Hippocampal formation (tissue), 2 donors: Measurements from ENCODE around the gene CCDC90B.
"Not testable (repeated sequence)": the region's sequence is repeated elsewhere in the genome, so short reads cannot be mapped to it uniquely, and the experiment has no call there.

Experiments
- DNase-seq, 2 donors: peaks; one replicate each; lab custom pipeline; 2025; lab: John Stamatoyannopoulos, UW

Gene CCDC90B

DNA sequence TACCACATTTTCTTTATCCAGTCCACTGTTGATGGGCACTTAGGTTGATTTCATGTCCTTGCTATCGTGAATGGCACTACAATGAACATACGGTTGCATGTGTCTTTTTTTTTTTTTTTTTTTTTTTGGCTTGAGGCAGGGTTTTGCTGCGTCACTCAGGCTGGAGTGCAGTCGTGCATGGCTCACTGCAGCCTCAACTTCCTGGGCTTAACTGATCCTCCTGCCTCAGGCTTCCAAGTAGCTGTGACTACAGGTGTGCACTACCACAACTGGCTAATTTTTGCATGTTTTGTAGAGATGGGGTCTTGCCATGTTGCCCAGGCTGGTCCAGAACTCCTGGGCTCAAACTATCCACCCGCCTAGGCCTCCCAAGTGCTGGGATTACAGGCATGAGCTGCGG lies 1.5 kb upstream of the CCDC90B start:
- no peak for DNase-seq

DNA sequence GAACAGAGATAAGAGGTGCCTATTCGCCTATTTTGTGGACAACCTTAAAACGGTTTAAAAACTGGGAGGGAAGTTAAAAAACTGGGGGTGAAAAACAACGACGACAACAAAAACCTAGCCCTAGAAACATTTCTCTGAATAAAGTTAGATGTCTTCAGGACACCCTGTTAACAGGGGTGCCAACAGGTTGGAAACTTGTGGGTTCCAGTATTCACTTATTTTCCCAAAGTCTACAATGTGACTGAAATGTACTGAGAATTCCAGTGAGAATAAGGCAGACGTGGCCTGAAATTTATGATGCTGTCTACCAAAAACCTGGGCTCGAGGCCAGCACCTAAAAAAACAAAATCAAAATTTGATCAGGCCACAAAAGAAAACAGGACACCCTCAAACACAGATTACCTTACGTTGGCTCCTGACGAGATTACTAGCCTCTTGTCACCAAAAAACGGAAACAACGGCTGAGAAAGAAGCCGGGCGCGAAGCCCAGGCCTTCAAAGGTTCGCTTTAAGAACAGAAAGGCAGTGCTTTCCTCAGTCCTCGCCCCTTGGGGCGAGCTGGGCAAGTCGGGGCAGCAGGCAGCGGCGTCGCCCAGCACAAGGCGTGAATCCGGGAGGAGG lies 906 bp downstream of the CCDC90B start:
- no peak for DNase-seq

DNA sequence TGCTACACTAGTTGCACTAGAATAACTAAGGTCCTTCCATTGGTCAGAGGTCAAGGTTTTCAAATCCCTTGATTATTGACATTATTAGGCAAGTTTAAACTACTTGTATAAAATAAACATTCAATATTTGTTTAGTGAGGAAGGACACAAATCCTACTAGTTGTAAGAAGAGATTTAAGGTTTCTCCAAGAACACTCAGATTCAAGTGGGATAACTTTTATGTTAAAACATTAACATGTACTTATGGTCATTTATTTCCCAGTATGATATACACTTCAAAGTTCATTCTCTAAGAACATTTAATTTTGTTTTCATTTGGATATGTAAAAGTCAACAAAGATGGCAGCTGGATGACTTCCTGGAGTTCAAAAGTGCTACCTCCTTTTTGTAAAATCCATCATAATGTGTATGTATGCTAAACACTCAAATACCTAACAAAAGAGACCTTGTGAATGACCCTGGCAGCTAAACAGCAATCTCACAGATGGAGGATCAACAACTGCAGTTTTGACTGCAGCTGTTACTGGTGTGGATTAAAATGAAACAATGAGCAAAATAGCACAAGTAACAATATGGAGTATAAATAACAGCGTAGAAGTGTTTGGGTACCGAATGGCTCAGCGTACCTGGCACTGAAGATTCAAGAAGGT lies 1.5 kb downstream of the CCDC90B start:
- DNase-seq: no peak

DNA sequence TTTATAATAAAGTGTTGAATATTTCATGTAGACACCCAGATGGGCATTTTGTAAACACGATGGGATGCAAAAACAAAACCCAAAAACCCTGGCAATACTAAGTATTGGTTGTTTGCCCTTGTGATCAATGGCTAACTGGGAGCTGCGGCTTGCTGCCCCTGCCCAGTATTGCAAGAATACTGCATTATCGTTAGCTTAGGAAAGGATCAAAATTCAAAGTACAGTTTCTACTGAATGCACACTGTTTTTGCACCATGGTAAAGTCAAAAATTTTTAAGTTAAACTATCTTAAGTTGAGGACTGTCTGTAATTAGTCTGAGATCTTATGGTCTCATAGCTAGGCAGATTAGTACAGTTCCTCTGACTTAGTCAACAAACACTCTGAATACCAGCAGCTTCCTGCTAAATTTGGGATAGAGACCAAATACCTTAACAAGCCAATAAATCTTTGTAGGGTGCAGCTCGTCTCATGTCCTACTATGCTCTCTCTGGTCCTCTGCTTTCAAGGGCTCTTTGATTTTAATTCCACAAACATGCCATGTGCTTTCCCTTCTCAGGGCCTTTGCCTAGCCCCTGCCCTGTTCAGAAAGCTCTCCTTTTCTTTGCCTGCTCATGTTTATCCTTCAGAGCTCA lies 4.0 kb downstream of the CCDC90B start:
- no peak for DNase-seq

DNA sequence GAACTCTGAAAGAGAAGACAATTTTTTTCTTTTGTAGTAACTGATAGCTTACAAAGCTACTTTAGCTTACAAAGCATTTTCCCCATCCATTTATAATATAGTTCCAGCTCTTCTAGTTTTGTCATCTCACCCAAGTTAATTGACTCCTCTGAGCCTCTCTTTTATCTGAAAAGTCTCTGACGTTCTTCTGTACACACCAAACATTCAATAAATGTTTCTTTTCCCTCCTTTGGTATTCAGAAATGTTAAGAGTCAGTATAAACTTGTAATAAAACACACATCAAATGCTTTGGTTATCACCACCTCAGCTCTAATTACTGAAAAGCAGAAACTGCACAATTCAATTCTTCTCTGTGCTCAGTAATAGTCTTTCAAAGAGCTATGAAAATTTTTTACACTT lies 5.9 kb downstream of the CCDC90B start:
- no peak for DNase-seq

DNA sequence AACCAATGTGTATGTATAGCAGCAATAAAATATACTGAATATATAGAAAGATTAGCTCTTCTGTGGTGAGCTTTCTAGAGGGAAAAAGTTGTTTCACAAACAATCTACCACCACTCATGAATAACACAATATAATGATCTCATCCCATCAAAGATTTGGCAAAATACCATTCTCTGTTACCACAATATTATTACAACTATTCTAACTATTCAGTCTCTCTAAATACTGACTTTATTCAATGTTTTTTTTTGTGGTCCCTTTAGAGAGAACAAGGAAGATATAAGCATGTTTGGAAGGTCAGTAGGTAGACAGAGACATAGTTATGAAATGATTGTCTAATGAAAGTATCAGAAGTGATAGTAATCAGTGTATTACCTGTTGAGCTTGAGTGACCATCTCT lies 7.8 kb downstream of the CCDC90B start:
- no peak for DNase-seq

DNA sequence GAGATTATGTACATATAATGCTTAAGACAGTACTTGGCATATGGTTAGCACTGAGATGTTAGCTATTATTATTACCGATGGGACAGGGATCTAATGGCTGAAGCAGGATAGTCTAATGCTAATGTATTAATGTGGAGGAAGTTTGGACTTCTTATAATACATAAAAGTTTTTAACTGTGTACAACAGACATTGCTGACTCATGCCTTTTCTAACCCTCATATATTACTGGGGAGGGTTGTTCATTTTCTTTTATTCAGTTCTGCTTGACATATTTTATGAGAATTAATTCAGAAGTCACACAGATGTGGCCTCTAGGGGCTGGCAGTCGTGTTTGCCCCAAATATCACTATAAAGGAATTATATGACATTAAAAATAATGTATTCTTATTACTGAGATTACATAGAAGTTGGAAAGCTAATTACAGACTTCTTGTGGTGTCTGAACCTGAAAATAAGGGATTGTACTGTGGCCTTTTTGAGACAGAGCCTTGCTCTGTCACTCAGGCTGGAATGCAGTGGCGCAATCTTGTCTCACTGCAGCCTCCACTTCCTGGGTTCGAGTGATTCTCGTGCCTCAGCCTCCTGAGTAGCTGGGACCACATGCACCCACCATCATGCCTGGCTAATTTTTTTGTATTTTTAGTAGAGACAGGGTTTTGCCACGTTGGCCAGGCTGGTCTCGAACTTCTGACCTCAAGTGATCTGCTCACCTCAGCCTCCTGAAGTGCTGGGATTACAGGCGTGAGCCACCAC lies 10.1 kb downstream of the CCDC90B start:
- no peak for DNase-seq

DNA sequence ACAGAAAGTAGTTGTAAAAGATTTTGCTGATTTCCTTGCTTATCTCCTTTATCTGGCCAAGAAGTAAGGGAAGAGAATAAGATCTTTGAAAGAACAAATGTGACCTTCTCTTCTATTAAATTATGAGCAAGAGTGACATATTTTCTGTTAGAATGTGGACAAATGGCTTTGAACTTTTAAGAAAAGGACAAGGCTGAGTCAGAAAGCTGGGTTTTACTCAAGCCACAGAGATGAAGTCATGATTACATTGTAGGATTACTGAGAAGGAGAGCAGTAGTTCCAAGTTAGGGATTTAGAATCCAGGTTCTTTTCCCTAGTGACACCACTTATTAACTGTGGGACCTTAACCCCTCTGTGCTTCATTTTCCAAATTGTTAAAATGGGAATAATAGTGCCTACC lies 13.5 kb downstream of the CCDC90B start:
- DNase-seq: no peak

DNA sequence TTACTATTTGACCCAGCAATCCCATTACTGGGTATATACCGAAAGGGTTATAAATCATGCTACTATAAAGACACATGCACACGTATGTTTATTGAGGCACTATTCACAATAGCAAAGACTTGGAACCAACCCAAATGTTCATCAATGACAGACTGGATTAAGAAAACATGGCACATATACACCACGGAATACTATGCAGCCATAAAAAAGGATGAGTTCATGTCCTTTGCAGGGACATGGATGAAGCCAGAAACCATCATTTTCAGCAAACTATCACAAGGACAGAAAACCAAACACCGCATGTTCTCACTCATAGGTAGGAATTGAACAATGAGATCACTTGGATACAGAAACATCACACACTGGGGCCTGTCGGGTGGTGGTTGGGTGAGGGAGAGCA lies 14.4 kb downstream of the CCDC90B start:
- not testable (repeated sequence) for DNase-seq

DNA sequence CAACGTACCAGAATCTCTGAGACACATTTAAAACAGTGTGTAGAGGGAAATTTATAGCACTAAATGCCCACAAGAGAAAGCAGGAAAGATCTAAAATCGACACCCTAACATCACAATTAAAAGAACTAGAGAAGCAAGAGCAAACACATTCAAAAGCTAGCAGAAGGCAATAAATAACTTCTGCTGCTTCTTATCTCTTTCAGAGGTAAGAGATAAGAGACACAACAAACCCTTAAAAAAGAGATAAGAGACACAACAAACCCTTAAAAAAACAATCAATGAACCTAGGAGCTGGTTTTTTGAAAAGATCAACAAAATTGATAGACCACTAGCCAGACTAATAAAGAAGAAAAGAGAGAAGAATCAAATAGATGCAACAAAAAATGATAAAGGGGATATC lies 17.1 kb downstream of the CCDC90B start:
- DNase-seq: not testable (repeated sequence)

DNA sequence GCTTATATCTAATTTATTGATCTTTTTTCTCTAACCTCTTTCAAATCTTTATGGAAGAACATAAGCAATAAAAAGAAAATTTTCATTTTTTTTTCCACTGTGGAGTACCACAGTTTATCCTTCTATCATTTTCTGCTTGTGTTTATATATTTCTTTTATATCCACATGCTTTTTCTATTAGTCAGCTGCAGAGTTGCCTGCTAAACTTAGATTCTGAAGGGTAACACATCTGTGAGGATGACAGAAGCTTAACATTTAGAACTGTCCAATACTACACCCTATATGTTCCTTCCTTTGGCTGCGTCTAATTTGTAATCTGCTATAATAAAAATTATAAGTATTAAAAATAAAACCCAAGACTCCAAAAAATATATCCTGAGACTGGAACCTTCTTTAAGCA lies 20.8 kb downstream of the CCDC90B start:
- no peak for DNase-seq

DNA sequence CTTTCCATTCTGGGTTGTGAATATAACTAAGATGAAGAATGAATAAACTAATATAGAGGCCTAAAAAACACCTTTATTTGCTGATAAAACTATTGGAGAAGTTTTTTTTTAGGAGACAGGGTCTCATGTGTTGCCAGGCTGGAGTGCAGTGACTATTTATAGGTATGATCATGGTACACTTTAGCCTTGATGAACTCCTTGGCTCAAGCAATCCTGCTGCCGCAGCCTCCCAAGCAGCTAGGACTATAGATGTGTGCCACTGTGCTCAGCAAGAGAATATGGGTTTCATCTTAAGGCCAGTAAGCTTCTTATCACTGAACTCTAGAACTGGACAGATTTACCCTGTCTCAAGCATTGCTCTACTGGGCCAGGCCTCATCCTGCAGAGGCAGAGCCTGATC lies 26.6 kb downstream of the CCDC90B start:
- DNase-seq: no peak

DNA sequence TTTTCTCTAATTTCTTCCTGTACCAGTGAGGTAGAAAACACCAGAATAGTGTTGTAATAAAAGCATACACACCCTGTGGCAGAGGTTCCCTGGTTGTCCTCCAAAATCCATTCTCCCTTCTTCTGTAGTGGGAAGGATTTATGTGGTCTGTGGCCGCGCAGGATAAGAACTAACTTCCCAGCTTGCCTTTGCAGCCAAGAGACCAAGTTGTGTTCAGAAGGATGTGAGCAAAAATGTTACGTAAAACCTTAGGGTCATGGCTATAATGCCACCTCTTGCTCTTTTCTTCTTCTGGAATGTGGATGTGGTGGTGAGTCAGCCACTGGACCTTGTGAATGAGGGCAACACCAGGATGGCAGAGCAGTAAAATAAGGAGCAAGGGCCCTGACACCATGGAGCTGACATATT lies 28.4 kb downstream of the CCDC90B start:
- no peak for DNase-seq

DNA sequence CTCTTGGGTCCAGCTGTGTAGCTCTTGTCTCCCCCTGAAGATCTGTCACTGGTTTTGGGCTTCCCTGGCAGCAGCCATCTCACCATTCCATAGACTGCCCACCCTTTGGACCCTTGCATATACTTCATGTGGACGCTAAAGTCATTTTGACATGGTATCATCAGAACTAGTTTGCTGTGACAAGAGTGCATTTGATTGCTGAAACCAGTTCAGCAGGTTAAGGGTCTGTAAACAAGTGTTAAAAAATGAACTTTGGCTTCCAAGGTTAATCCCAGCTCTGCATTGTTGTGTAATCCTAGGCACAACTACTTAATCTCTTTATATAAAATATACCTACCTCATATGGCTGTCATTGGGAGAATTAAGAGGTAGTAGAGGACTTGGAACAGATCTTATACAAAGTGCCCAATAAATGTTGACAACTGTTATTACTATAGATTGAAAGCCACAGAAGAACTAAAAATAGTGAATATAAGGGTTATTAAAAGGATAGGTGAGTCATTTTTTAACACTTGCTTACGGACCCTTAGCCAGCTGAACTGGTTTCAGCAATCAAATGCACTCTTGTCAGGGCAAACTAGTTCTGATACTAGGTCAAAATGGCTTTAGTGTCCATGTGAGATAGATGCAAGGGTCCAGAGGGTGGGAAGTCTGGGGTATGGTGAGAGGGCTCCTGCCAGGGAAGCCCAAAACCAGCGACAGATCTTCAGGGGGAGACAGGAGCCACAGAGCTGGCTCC lies 29.4 kb downstream of the CCDC90B start:
- DNase-seq: no peak

DNA sequence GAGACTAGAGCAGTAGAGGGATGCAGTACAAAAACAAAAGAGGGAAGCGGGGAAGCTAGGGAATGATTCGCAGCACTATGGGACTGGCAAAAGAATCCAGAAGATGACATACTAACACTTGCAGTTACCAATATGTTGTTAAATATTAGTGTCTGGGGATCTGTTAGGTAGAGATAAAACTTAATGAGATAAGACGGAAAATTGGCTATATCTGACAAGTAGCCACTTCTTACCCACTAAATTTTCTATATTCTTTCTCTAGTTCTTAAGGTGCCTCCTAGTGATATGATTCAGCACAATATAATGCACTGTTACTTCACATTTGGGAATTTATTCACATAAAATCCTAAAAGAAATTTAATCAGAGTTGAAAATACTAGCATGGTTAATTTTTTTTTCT lies 30.8 kb downstream of the CCDC90B start:
- DNase-seq: no peak

DNA sequence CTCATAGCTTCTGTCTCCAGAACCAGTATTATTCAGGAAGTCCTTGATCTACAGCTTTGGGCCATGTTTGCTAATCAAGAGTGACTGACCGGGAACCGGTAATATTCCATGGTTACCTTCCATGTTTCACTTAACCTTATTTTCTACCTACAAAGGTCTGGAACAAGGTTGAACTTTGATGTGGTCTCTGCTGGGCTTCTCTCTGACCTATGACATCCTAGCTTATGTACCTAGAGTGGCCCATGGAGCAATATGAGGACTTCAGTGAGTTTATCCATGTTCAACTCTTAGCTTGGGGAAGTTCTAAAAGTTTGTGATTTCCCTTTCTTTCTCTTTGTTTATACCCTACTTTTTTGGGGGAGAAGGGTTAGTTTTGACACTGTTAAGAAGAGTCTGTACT lies 33.2 kb downstream of the CCDC90B start:
- DNase-seq: no peak

DNA sequence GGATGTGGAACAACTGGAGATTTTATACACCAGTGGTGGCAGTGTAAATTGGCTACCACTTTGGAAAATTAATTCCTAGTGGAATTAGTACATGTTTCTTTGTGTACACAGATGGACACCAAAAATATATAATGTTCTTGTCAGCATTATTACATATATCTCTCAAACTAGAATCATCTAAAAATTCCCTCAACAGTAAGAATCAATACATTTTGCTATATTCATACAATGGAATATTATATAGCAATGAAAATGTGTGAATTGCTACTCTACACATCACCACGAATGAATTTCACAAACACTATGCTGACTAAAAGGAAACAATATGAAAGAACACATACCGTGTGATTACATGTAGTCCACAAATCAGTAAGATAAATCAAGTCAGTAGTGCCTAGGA lies 33.9 kb downstream of the CCDC90B start:
- no peak for DNase-seq

DNA sequence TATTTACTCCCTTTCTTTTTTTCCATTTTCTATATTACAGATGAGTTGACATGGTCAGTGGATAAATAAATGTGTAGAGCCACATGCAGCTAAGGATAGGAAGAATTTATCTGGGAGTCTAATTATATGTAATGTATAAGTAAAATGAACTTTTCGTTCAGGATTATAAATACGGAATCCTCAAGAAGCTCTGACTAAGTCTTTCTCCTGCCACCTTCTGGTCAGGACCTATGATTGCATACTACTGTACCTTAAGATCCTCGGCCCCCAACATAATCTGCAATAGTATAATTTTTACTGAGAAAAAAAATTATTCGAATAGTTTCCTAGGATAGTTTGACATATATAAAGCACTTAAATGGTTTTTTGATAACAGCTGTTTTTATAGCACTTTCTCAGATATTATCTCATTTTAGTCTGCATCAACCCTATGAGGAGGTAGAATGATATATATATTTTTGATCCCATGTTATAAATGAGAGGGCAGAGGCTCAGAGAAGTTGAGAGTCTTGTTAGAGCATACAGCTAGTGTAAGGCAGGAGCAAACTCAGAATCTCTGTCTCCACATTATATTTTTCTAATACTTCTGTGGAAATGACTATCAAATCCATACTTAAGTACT lies 36.1 kb downstream of the CCDC90B start:
- DNase-seq: peak in 1 of 2 donors; percentile 68

DNA sequence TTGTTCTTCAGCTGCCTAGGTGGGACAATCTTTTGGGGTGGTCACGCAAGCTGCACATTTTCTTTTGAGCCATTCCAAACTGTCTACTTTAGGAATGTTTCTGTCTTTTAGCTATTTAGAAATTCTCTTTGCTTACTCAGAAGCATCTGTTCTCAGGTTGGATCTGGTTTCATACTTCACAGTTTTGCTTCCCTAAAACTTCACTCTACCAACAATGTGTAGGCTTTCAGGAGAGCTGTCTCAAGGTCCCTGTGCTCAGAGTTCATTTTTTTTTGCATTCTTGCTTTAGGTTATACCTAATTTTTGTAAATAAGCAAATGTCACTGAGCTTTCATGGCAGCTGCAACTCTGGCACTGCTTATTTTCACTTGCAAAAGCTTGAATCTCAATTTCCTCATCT lies 36.7 kb downstream of the CCDC90B start:
- DNase-seq: no peak

DNA sequence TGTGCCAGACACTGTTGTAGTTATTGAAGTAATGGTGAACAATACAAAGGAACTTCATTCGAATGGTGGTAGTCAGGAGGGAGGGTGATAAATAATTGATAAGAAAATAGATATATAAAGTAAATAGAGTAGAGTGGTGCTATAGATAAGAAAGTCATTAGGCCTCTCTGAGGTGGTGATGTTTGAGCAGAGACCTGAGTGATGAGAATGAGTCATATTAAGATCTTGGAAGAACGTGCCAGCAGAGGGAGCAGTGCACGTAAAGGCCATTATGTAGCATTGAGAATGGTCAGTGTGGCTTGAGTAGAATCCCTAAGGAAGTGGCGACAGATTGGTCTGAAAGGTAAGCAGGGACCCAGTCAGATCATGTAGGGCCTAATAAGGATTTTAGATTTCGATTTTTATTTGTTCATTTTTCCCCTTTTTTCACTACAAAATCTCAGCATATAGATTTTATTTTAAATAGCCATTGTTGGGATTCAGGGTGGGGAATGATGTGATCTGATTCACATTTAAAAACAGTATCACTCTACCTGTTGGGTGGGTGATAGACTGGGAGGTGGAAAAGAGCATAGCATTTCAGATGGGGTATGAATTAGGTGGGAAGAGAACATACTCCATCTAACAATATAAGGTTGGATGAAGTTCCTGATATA lies 44.7 kb downstream of the CCDC90B start:
- DNase-seq: no peak

DNA sequence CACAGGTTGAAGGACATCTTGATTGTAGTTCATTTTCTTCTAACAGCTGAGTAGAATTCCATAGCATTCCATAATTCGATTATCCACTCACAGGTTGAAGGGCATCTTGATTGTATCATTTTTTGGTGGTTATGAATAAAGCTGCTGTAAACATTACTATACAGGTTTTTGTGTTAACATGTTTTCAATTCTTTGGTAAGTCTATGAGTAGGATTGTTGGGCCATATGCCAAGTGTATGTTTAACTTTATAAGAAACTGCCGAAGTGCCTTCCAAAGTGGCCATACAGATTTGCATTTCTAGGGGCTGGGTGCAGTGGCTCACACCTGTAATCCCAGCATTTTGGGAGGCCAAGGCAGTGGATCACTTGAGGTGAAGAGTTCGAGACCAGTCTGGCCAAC lies 48.1 kb downstream of the CCDC90B start:
- DNase-seq: no peak
